ENCODE data around the gene EID2B. TPM values are rescaled to one million over a fixed set of nuclear protein-coding genes. Genes with fewer than 3 reads are reported as not detected.

The EID2B gene
- total RNA-seq, 1 experiment from 2014 or later: 2.2 TPM

DNA sequence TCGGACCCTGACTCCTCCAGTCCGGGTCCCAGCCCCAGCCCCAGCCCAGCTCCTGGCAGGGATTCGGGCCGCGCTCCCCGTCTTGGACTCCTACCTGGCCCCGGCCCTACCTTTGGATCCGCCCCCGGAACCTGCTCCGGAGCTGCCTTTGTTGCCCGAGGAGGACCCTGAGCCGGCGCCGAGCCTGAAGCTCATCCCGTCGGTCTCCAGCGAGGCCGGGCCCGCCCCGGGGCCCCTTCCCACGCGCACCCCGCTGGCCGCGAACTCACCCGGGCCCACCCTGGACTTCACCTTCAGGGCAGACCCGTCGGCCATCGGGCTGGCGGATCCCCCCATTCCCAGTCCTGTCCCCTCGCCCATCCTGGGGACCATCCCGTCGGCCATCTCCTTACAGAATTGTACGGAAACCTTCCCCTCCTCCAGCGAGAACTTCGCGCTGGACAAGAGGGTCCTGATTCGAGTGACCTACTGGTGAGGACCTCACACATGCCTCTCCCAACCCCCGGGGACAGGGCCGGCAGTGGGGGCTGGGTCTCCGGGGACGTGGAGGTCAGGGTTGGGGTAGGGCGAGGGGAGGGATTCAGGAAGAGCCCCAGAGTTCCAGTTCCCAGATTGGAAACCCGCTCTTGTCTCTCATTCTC is 17.0 kb downstream of the EID2B start:
- WGBS (ENCODE audit: extremely low coverage, insufficient read length, low lambda C conversion rate): no CpG with 5 or more reads among the region's 44 CpGs
- Histone ChIP-seq H3K27me3 (ENCODE audit: insufficient read depth, low read length) (no peaks in the 10 kb centered on the region), H2BK5ac (ENCODE audit: insufficient read length, low read length) (no peak overlapping the region), H4K91ac (ENCODE audit: insufficient read length, low read depth, low read length) (no peak overlapping the region), H3K4ac (ENCODE audit: low read depth, low read length) (no peak overlapping the region), H3K56ac (ENCODE audit: insufficient read length, low read depth, low read length) (no peak overlapping the region), H2BK15ac (ENCODE audit: low read depth, low read length) (no peak overlapping the region), H3K79me1 (ENCODE audit: insufficient read depth, low read depth, low read length, poor library complexity, severe bottlenecking) (peaks cover 4% of the 10 kb centered on the region), H2BK120ac (ENCODE audit: low read depth, low read length, poor library complexity, severe bottlenecking) (no peak overlapping the region), H3K23me2 (ENCODE audit: insufficient read length, low read depth, low read length, poor library complexity, severe bottlenecking) (peaks cover 10% of the 10 kb centered on the region), H3K14ac (ENCODE audit: insufficient read depth, low read length) (peak overlapping the region; percentile 47), H2AK5ac (ENCODE audit: insufficient read length, low read length) (no peak overlapping the region), H4K8ac (replicated peaks; ENCODE audit: insufficient read length, low read depth, low read length) (no peak overlapping the region), H3K79me2 (ENCODE audit: insufficient read depth, low read length) (no peaks in the 10 kb centered on the region; the same call in 1 of the 2 replicates), H3K27ac (ENCODE audit: insufficient read length, low read depth, low read length) (no peak overlapping the region), H3K4me2 (ENCODE audit: insufficient read depth, insufficient read length, low read length) (peak overlapping the region; percentile 33), H3T11ph (ENCODE audit: low read length) (no peak overlapping the region), H2AFZ (ENCODE audit: low read length) (no peak overlapping the region), H3K9me3 (ENCODE audit: control insufficient read depth, low read depth, low read length) (no peaks in the 10 kb centered on the region), H3K18ac (ENCODE audit: insufficient read length, low read depth, low read length) (peak overlapping the region; percentile 37), H3K4me1 (ENCODE audit: insufficient read depth, low read length) (peaks cover 3% of the 10 kb centered on the region; the same call in 1 of the 2 replicates), H2BK20ac (ENCODE audit: low read depth, low read length, poor library complexity, severe bottlenecking) (no peak overlapping the region), H2BK12ac (ENCODE audit: insufficient read length, low read depth, low read length) (no peak overlapping the region), H3K9ac (ENCODE audit: extremely low read depth, insufficient read length, low read length) (peak overlapping the region; percentile 69), H3K23ac (ENCODE audit: insufficient read length, low read depth, low read length) (no peak overlapping the region), H4K20me1 (ENCODE audit: control insufficient read depth, insufficient read depth, insufficient read length) (no peaks in the 10 kb centered on the region), H4K5ac (ENCODE audit: insufficient read length, low read depth, low read length) (no peak overlapping the region)
- DNase-seq: no peak
- Mint-ChIP-seq H3K27me3 (ENCODE audit: low read depth) (peaks cover 48% of the 10 kb centered on the region), H3K9me3 (no peaks in the 10 kb centered on the region; a peak in 1 of 5 replicates), H3K27ac (peak overlapping the region in 2 of 3 experiments; percentile 86 to 93; a peak in 3 of 7 replicates), H3K36me3 (ENCODE audit: insufficient read depth in 1 of 3, low read depth in 3 of 3) (peaks cover 9 to 17% (median 16%) of the 10 kb centered on the region in 3 experiments; a peak in 6 of 7 replicates), H3K4me3 (peak overlapping the region; percentile 88 to 90), H3K4me1 (peaks cover 26 to 27% of the 10 kb centered on the region in 2 experiments)
- TF ChIP-seq, protein P1, sequence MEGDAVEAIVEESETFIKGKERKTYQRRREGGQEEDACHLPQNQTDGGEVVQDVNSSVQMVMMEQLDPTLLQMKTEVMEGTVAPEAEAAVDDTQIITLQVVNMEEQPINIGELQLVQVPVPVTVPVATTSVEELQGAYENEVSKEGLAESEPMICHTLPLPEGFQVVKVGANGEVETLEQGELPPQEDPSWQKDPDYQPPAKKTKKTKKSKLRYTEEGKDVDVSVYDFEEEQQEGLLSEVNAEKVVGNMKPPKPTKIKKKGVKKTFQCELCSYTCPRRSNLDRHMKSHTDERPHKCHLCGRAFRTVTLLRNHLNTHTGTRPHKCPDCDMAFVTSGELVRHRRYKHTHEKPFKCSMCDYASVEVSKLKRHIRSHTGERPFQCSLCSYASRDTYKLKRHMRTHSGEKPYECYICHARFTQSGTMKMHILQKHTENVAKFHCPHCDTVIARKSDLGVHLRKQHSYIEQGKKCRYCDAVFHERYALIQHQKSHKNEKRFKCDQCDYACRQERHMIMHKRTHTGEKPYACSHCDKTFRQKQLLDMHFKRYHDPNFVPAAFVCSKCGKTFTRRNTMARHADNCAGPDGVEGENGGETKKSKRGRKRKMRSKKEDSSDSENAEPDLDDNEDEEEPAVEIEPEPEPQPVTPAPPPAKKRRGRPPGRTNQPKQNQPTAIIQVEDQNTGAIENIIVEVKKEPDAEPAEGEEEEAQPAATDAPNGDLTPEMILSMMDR (conservative IDR thresholded peaks at IDR 0.05): no peak
